B cell (primary cell): Measurements from ENCODE around the gene SIRPA.

Experiments
- EZH2 ChIP-seq: IDR thresholded peaks from 2 replicates; pipeline ENCODE4 v1.6.1; 2012; ENCODE audit warnings: borderline replicate concordance, low read depth, mild to moderate bottlenecking, moderate library complexity, low read length; ENCODE audit not compliant: insufficient read depth, poor library complexity, severe bottlenecking
- TF ChIP-seq, protein P1 (sequence below): fragments of 200-600 bp; IDR thresholded peaks from one replicate; pipeline ENCODE4 v1.8.0; 2022; ENCODE audit warnings: antibody characterized with exemption, mild to moderate bottlenecking

- TF ChIP-seq, protein P1, sequence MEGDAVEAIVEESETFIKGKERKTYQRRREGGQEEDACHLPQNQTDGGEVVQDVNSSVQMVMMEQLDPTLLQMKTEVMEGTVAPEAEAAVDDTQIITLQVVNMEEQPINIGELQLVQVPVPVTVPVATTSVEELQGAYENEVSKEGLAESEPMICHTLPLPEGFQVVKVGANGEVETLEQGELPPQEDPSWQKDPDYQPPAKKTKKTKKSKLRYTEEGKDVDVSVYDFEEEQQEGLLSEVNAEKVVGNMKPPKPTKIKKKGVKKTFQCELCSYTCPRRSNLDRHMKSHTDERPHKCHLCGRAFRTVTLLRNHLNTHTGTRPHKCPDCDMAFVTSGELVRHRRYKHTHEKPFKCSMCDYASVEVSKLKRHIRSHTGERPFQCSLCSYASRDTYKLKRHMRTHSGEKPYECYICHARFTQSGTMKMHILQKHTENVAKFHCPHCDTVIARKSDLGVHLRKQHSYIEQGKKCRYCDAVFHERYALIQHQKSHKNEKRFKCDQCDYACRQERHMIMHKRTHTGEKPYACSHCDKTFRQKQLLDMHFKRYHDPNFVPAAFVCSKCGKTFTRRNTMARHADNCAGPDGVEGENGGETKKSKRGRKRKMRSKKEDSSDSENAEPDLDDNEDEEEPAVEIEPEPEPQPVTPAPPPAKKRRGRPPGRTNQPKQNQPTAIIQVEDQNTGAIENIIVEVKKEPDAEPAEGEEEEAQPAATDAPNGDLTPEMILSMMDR, result no peak
- TF ChIP-seq EZH2, result no peak
These were observed 696 bp upstream of the SIRPA start for GRCh38 chr20:1894471-1894950.
